GM10266 (cell line): ENCODE data around the gene RHBDF2.

Experiments
- DNase-seq: peaks from one replicate; pipeline ENCODE4 v3.0.0; 2012; ENCODE audit errors: extremely low spot score
- CTCF ChIP-seq: IDR thresholded peaks from 2 replicates; pipeline ENCODE4 v1.5.1; 2012; ENCODE audit warnings: mild to moderate bottlenecking, low read depth; ENCODE audit not compliant: control insufficient read depth, insufficient read depth; ENCODE audit errors: missing control alignments

RHBDF2 gene

GRCh38 chr17:76541739-76542454 is 40.7 kb upstream of the RHBDF2 start:
- no peak for DNase-seq
- no peak for TF ChIP-seq CTCF

GRCh38 chr17:76540381-76541300 is 39.4 kb upstream of the RHBDF2 start:
- TF ChIP-seq CTCF, result no peak
- peak; percentile 77 for DNase-seq

- DNase-seq, result peak; percentile 15
- TF ChIP-seq CTCF, result no peak
These were observed 38.5 kb upstream of the RHBDF2 start, which contains the start of gene PRCD for GRCh38 chr17:76539631-76540271. PRCD (plus strand) TSS chr17:76540044; CDS start chr17:76540142, 98 bp downstream.

- no peak for TF ChIP-seq CTCF
- no peak for DNase-seq
These were observed 37.8 kb upstream of the RHBDF2 start for GRCh38 chr17:76538941-76539570.

- peak; percentile 30 for DNase-seq
- TF ChIP-seq CTCF, result no peak
These were observed 37.2 kb upstream of the RHBDF2 start for GRCh38 chr17:76538281-76538931.

GRCh38 chr17:76537578-76538280 is 36.5 kb upstream of the RHBDF2 start, which contains the start of gene CYGB:
CYGB (minus strand) TSS chr17:76537709; CDS start chr17:76537542, 167 bp downstream.
- no peak for TF ChIP-seq CTCF

More at GRCh38 chr17:76537578-76538280, 36.5 kb upstream of the RHBDF2 start, which contains the start of gene CYGB:
- no peak for DNase-seq
